ENCODE results near the gene RABL2B.

RABL2B gene

GRCh38 chr22:50722048-50722701 lies 61.3 kb downstream of the RABL2B start:
- no peak for DNase-seq

GRCh38 chr22:50721257-50721844 lies 62.1 kb downstream of the RABL2B start:
- DNase-seq = no peak

GRCh38 chr22:50720301-50721256 lies 62.9 kb downstream of the RABL2B start:
- no peak for DNase-seq

- no peak for DNase-seq
Observed at GRCh38 chr22:50719814-50720300, 63.6 kb downstream of the RABL2B start.

- no peak for DNase-seq
Observed at GRCh38 chr22:50718352-50718709, 65.1 kb downstream of the RABL2B start.

- DNase-seq = no peak
Observed at GRCh38 chr22:50717709-50718351, 65.6 kb downstream of the RABL2B start.

Data from NCI-H69 (cell line).